NCI-H1417 treated with DMSO at 0.1 percent for 48 hours (cell line): ENCODE results near the gene ACSF3.
"Not testable (repeated sequence)": the region's sequence is repeated elsewhere in the genome, so short reads cannot be mapped to it uniquely, and the experiment has no call there.

Source experiments
- DNase-seq: peaks from one replicate; lab custom pipeline; 2025; lab: John Stamatoyannopoulos, UW

Gene ACSF3

GRCh38 chr16:89175280-89176146 is 81.9 kb downstream of the ACSF3 start:
- no peak for DNase-seq

- DNase-seq, result no peak
Measured at GRCh38 chr16:89176147-89176690, 82.6 kb downstream of the ACSF3 start.

GRCh38 chr16:89176717-89177116 is 83.1 kb downstream of the ACSF3 start:
- DNase-seq, result no peak

GRCh38 chr16:89177501-89177900 is 83.8 kb downstream of the ACSF3 start:
- DNase-seq, result no peak

GRCh38 chr16:89178453-89179147 is 84.9 kb downstream of the ACSF3 start:
- no peak for DNase-seq

- DNase-seq, result no peak
Measured at GRCh38 chr16:89179148-89179484, 85.5 kb downstream of the ACSF3 start.

GRCh38 chr16:89179656-89180315 is 86.1 kb downstream of the ACSF3 start:
- no peak for DNase-seq

- DNase-seq, result no peak
Measured at GRCh38 chr16:89183463-89183862, 89.8 kb downstream of the ACSF3 start.

GRCh38 chr16:89183975-89184676 is 90.5 kb downstream of the ACSF3 start:
- DNase-seq, result no peak

GRCh38 chr16:89184677-89184932 is 91.0 kb downstream of the ACSF3 start:
- DNase-seq, result no peak

GRCh38 chr16:89184933-89185794 is 91.5 kb downstream of the ACSF3 start:
- DNase-seq, result no peak

GRCh38 chr16:89185887-89186592 is 92.4 kb downstream of the ACSF3 start:
- not testable (repeated sequence) for DNase-seq

- DNase-seq, result not testable (repeated sequence)
Measured at GRCh38 chr16:89186593-89187031, 93.0 kb downstream of the ACSF3 start.

- DNase-seq, result no peak
Measured at GRCh38 chr16:89187032-89187769, 93.5 kb downstream of the ACSF3 start.

- DNase-seq, result no peak
Measured at GRCh38 chr16:89187770-89188392, 94.2 kb downstream of the ACSF3 start.

- DNase-seq, result not testable (repeated sequence)
Measured at GRCh38 chr16:89188471-89189357, 95.1 kb downstream of the ACSF3 start.

- no peak for DNase-seq
Measured at GRCh38 chr16:89189358-89190025, 95.8 kb downstream of the ACSF3 start.
